Measurements from ENCODE around the gene SDHD. TPM values are rescaled to one million over a fixed set of nuclear protein-coding genes. Genes with fewer than 3 reads are reported as not detected.

The SDHD gene
- total RNA-seq, 1 experiment from 2014 or later = 79.6 TPM

- Histone ChIP-seq H3K27me3 (ENCODE audit: insufficient read depth, low read length) (no peaks in the 10 kb centered on the region), H2BK5ac (ENCODE audit: insufficient read length, low read length) (no peak overlapping the region), H3K56ac (ENCODE audit: insufficient read length, low read depth, low read length) (no peak overlapping the region), H3K23ac (ENCODE audit: insufficient read length, low read depth, low read length) (no peak overlapping the region), H3K27ac (ENCODE audit: insufficient read length, low read depth, low read length) (no peak overlapping the region), H4K20me1 (ENCODE audit: control insufficient read depth, insufficient read depth, insufficient read length) (no peaks in the 10 kb centered on the region), H2BK20ac (ENCODE audit: low read depth, low read length, poor library complexity, severe bottlenecking) (no peak overlapping the region), H3T11ph (ENCODE audit: low read length) (no peak overlapping the region), H4K5ac (ENCODE audit: insufficient read length, low read depth, low read length) (no peak overlapping the region), H3K9me3 (ENCODE audit: control insufficient read depth, low read depth, low read length) (no peaks in the 10 kb centered on the region), H3K14ac (ENCODE audit: insufficient read depth, low read length) (no peak overlapping the region), H2AK5ac (ENCODE audit: insufficient read length, low read length) (no peak overlapping the region), H3K4ac (ENCODE audit: low read depth, low read length) (no peak overlapping the region), H2BK15ac (ENCODE audit: low read depth, low read length) (no peak overlapping the region), H4K91ac (ENCODE audit: insufficient read length, low read depth, low read length) (no peak overlapping the region), H3K23me2 (ENCODE audit: insufficient read length, low read depth, low read length, poor library complexity, severe bottlenecking) (no peaks in the 10 kb centered on the region), H2BK12ac (ENCODE audit: insufficient read length, low read depth, low read length) (no peak overlapping the region), H4K8ac (replicated peaks; ENCODE audit: insufficient read length, low read depth, low read length) (no peak overlapping the region), H2BK120ac (ENCODE audit: low read depth, low read length, poor library complexity, severe bottlenecking) (no peak overlapping the region), H3K4me2 (ENCODE audit: insufficient read depth, insufficient read length, low read length) (no peak overlapping the region), H3K79me2 (ENCODE audit: insufficient read depth, low read length) (no peaks in the 10 kb centered on the region), H3K4me1 (ENCODE audit: insufficient read depth, low read length) (no peaks in the 10 kb centered on the region), H2AFZ (ENCODE audit: low read length) (no peak overlapping the region), H3K79me1 (ENCODE audit: insufficient read depth, low read depth, low read length, poor library complexity, severe bottlenecking) (no peaks in the 10 kb centered on the region), H3K9ac (ENCODE audit: extremely low read depth, insufficient read length, low read length) (no peak overlapping the region), H3K18ac (ENCODE audit: insufficient read length, low read depth, low read length) (no peak overlapping the region)
- H3K4me1 Mint-ChIP-seq = no peaks in the 10 kb centered on the region
- peaks cover 1% of the 10 kb centered on the region; the same call in 1 of the 2 replicates for H3K27me3 Mint-ChIP-seq (ENCODE audit: low read depth)
- no peak for DNase-seq
- TF ChIP-seq, protein P1, sequence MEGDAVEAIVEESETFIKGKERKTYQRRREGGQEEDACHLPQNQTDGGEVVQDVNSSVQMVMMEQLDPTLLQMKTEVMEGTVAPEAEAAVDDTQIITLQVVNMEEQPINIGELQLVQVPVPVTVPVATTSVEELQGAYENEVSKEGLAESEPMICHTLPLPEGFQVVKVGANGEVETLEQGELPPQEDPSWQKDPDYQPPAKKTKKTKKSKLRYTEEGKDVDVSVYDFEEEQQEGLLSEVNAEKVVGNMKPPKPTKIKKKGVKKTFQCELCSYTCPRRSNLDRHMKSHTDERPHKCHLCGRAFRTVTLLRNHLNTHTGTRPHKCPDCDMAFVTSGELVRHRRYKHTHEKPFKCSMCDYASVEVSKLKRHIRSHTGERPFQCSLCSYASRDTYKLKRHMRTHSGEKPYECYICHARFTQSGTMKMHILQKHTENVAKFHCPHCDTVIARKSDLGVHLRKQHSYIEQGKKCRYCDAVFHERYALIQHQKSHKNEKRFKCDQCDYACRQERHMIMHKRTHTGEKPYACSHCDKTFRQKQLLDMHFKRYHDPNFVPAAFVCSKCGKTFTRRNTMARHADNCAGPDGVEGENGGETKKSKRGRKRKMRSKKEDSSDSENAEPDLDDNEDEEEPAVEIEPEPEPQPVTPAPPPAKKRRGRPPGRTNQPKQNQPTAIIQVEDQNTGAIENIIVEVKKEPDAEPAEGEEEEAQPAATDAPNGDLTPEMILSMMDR (conservative IDR thresholded peaks at IDR 0.05) = no peak
- no peak overlapping the region for H3K27ac Mint-ChIP-seq
- no CpG with 5 or more reads among the region's 5 CpGs for WGBS (ENCODE audit: extremely low coverage, insufficient read length, low lambda C conversion rate)
- H3K4me3 Mint-ChIP-seq = no peak overlapping the region
- H3K36me3 Mint-ChIP-seq (ENCODE audit: insufficient read depth in 1 of 3, low read depth in 3 of 3) = no peaks in the 10 kb centered on the region
- no peaks in the 10 kb centered on the region for H3K9me3 Mint-ChIP-seq
These were observed 28.7 kb downstream of the SDHD start for GRCh38 chr11:112115386-112115785.
